GM12878 (cell line): ENCODE data around the gene CNTN2. TPM values are rescaled to one million over a fixed set of nuclear protein-coding genes. Genes with fewer than 3 reads are reported as not detected.

Experiments
- ATAC-seq: fragments of 200-7000 bp; cut with Tn5 transposase; 3 replicates; pipeline ENCODE4 v1.9.1; 2020; ENCODE audit warnings: mild to moderate bottlenecking, moderate library complexity
- BruUV-seq: library from RNA; stranded (reverse); fragments of 400-500 nt; replicated peaks from 2 replicates; lab custom pipeline; 2021; lab: Mats Ljungman, UMichigan
- CTCF ChIA-PET: fragments of 300-600 bp; sonication (Branson Sonifier 250); formaldehyde crosslinking; extraction: SDS; loops from one replicate; lab custom pipeline; 2021; ENCODE audit warnings: inconsistent platforms; lab: Yijun Ruan, JAX
- POLR2A ChIA-PET: fragments of 350-600 bp; formaldehyde crosslinking; extraction: SDS; loops from one replicate; lab custom pipeline; 2021; ENCODE audit warnings: inconsistent platforms; lab: Charles Lee
- RAD21 ChIA-PET: fragments of 300-600 bp; sonication (Branson Sonifier 250); formaldehyde crosslinking; loops from one replicate; lab custom pipeline; 2023; ENCODE audit warnings: antibody characterized with exemption; ENCODE audit not compliant: unreplicated experiment; lab: Charles Lee
- SMC1A ChIA-PET: fragments of 300-600 bp; sonication (Branson Sonifier 250); formaldehyde crosslinking; loops from one replicate; lab custom pipeline; 2023; ENCODE audit not compliant: unreplicated experiment, uncharacterized antibody; lab: Charles Lee
- DNase-seq: peaks from one replicate; pipeline ENCODE4 v3.0.0-alpha.2; 2011; ENCODE audit warnings: low read depth, low spot score
- FAIRE-seq: peaks from 3 replicates; lab custom pipeline; 2011; peaks lifted over from hg19 to GRCh38; lab: Jason Lieb, UNC
- H2AFZ ChIP-seq: 2 replicates; pipeline ENCODE4 v1.6.0; 2011; ENCODE audit warnings: low read depth, low read length, control low read depth; ENCODE audit not compliant: control insufficient read depth
- H3K27ac ChIP-seq: 2 replicates; pipeline ENCODE4 v1.5.1; 2011; ENCODE audit warnings: control low read depth; ENCODE audit not compliant: control insufficient read depth, insufficient read depth
- H3K27me3 ChIP-seq, 2 experiments: replicated peaks in 1 of 2; 2 replicates each; pipeline versions ENCODE4 v1.6.0 to v1.6.1; 2011; ENCODE audit warnings: low read length in 1 of 2; ENCODE audit not compliant: control insufficient read depth in 2 of 2, insufficient read depth in 2 of 2
- H3K36me3 ChIP-seq, 2 experiments: 2 replicates each; pipeline ENCODE4 v1.5.1; 2011; ENCODE audit warnings: low read length in 1 of 2; ENCODE audit not compliant: control insufficient read depth in 2 of 2, insufficient read depth in 2 of 2
- H3K4me1 ChIP-seq: 2 replicates; pipeline ENCODE4 v1.6.1; 2011; ENCODE audit warnings: mild to moderate bottlenecking, low read length, moderate library complexity, mixed read lengths; ENCODE audit not compliant: control insufficient read depth, insufficient read depth
- H3K4me2 ChIP-seq: 2 replicates; pipeline ENCODE4 v1.6.0; 2011; ENCODE audit warnings: control low read depth; ENCODE audit not compliant: control insufficient read depth, insufficient read depth
- H3K4me3 ChIP-seq: fragments of 200-600 bp; sonication (generic); 2 replicates; pipeline ENCODE4 v1.5.1; 2016
- H3K79me2 ChIP-seq: 2 replicates; pipeline ENCODE4 v1.6.0; 2011; ENCODE audit warnings: low read length; ENCODE audit not compliant: control insufficient read depth, insufficient read depth
- H3K9ac ChIP-seq: 2 replicates; pipeline ENCODE4 v1.8.0; 2011; ENCODE audit warnings: low read length, control low read depth, mixed read lengths; ENCODE audit not compliant: control insufficient read depth, insufficient read depth
- H3K9me3 ChIP-seq: replicated peaks from 3 replicates; pipeline ENCODE4 v1.5.1; 2011; ENCODE audit warnings: mild to moderate bottlenecking, low read length; ENCODE audit not compliant: control insufficient read depth, insufficient read depth
- H4K20me1 ChIP-seq: 2 replicates; pipeline ENCODE4 v1.6.0; 2011; ENCODE audit not compliant: control insufficient read depth, insufficient read depth
- E2F8 ChIP-seq: fragments of 450-650 bp; IDR thresholded peaks from 2 replicates; pipeline ENCODE4 v1.6.1; 2018; ENCODE audit warnings: mild to moderate bottlenecking, low read depth, moderate library complexity; ENCODE audit not compliant: partially characterized antibody
- EP300 ChIP-seq, 2 experiments: fragments of 150-350 bp in 1 of 2; IDR thresholded peaks; 2 replicates each; pipeline ENCODE4 v1.6.1; 2011 to 2012; ENCODE audit warnings: low read depth in 2 of 2, low read length in 2 of 2, borderline replicate concordance in 1 of 2, improper control_type of control experiment in 1 of 2, inconsistent platforms in 1 of 2; ENCODE audit not compliant: control insufficient read depth in 1 of 2
- ESRRA ChIP-seq: IDR thresholded peaks from 2 replicates; pipeline ENCODE4 v1.6.1; 2012; ENCODE audit warnings: mild to moderate bottlenecking, low read length, improper control_type of control experiment
- GATAD2B ChIP-seq: fragments of 450-650 bp; conservative IDR thresholded peaks from 2 replicates; pipeline ENCODE4 v1.6.1; 2017; ENCODE audit warnings: low read depth, mild to moderate bottlenecking, moderate library complexity
- NR2F1 ChIP-seq: fragments of 450-650 bp; conservative IDR thresholded peaks from 2 replicates; pipeline ENCODE4 v1.6.1; 2017; ENCODE audit warnings: mild to moderate bottlenecking
- PKNOX1 ChIP-seq: fragments of 450-650 bp; IDR thresholded peaks from 2 replicates; pipeline ENCODE4 v1.6.1; 2016; ENCODE audit warnings: mild to moderate bottlenecking
- SIN3A ChIP-seq: IDR thresholded peaks from 2 replicates; pipeline ENCODE4 v1.6.1; 2012; ENCODE audit warnings: low read depth, low read length, improper control_type of control experiment
- USF2 ChIP-seq: IDR thresholded peaks from 2 replicates; pipeline ENCODE4 v1.6.1; 2011; ENCODE audit warnings: low read depth, low read length, improper control_type of control experiment, borderline replicate concordance
- WGBS: methylation state at CpG from one replicate; pipeline ENCODE4 v1.1.6; 2016; ENCODE audit warnings: low lambda C conversion rate; ENCODE audit not compliant: insufficient replicate concordance, insufficient coverage; ENCODE audit errors: missing lambda C conversion rate; 5-methylcytosine and 5-hydroxymethylcytosine counted together
- in situ Hi-C: fragments of 300-500 bp; cut with MboI; formaldehyde crosslinking; loops from 9 replicates; pipeline ENCODE4 v1.14.3; 2018; ENCODE audit warnings: mixed read lengths
- intact Hi-C: fragments of 100-400 bp; cut with micrococcal nuclease; formaldehyde crosslinking; loops from one replicate; pipeline ENCODE4 v1.14.2; 2022; ENCODE audit not compliant: unreplicated experiment
- polyA plus RNA-seq, 11 experiments: library from polyadenylated mRNA; depleted of rRNA in 4 of 11; unstranded in 6 of 11; stranded (reverse) in 5 of 11; fragments of >200 nt; fragmentation: Nextera tagmentation in 4 of 11; fragmentation: Illumina TruSeq in 1 of 11; extraction: Ambion mirVana in 4 of 11; extraction: Trizol in 1 of 11; gene quantifications; 1 replicate in 1 of 11; 2 replicates in 10 of 11; pipeline versions ENCODE4 v1.2.1 to v1.2.3, GENCODE V29; 2011 to 2016; ENCODE audit warnings: inconsistent platforms in 2 of 11, missing spikeins in 2 of 11, low read depth in 1 of 11
- total RNA-seq, 4 experiments: library from RNA; depleted of rRNA in 3 of 4; stranded (reverse); fragments of >200 nt in 3 of 4; fragmentation: Illumina TruSeq in 1 of 4; extraction: Trizol in 1 of 4; gene quantifications; 2 replicates each; pipeline versions ENCODE4 v1.2.1 to v1.2.3, GENCODE V29; 2013 to 2021

CNTN2 gene
- total and polyA plus RNA-seq, 10 of the 15 experiments (the other 5 are each of a cell fraction or from before 2014, with no cell fraction given), result 0.03 TPM; not detected in 9

GRCh38 chr1:205045146-205045545 is 2.1 kb downstream of the CNTN2 start:
- FAIRE-seq, result no peak
- ChIA-PET RAD21 (no interaction called here), POLR2A (no interaction called here), CTCF (no interaction called here), SMC1A (no interaction called here)
- Histone ChIP-seq H3K4me1 (no peaks in the 10 kb centered on the region), H4K20me1 (no peaks in the 10 kb centered on the region), H2AFZ (no peak overlapping the region), H3K27me3 (peaks cover 0 to 15% of the 10 kb centered on the region in 2 experiments), H3K27ac (no peak overlapping the region), H3K4me2 (no peak overlapping the region), H3K79me2 (no peaks in the 10 kb centered on the region), H3K9ac (no peak overlapping the region), H3K9me3 (no peaks in the 10 kb centered on the region), H3K4me3 (no peak overlapping the region), H3K36me3 (no peaks in the 10 kb centered on the region)
- no TSS peak for BruUV-seq
- intact Hi-C loops, result no loop called here
- 13% methylated on average over 11 of the region's 11 CpGs for whole genome bisulfite sequencing
- DNase-seq, result no peak
- in situ Hi-C loops, result no loop called here
- no peak for TF ChIP-seq E2F8
- no peak for TF ChIP-seq EP300 (IDR thresholded peaks at IDR 0.05; ENCODE audit: borderline replicate concordance in 1 of 2, control insufficient read depth in 1 of 2, low read depth in 2 of 2, low read length in 2 of 2)
- no peak for TF ChIP-seq GATAD2B
- no peak for TF ChIP-seq USF2
- no peak for TF ChIP-seq PKNOX1
- no peak for TF ChIP-seq ESRRA
- TF ChIP-seq NR2F1, result no peak
- no peak for TF ChIP-seq SIN3A
- ATAC-seq, result no peak
